Measurements from ENCODE around the gene TLR1.
A peak's percentile ranks its signal among the peaks of the same experiment; 100 is the strongest.
"Not testable (repeated sequence)": the region's sequence is repeated elsewhere in the genome, so short reads cannot be mapped to it uniquely, and the experiment has no call there.

The TLR1 gene

DNA sequence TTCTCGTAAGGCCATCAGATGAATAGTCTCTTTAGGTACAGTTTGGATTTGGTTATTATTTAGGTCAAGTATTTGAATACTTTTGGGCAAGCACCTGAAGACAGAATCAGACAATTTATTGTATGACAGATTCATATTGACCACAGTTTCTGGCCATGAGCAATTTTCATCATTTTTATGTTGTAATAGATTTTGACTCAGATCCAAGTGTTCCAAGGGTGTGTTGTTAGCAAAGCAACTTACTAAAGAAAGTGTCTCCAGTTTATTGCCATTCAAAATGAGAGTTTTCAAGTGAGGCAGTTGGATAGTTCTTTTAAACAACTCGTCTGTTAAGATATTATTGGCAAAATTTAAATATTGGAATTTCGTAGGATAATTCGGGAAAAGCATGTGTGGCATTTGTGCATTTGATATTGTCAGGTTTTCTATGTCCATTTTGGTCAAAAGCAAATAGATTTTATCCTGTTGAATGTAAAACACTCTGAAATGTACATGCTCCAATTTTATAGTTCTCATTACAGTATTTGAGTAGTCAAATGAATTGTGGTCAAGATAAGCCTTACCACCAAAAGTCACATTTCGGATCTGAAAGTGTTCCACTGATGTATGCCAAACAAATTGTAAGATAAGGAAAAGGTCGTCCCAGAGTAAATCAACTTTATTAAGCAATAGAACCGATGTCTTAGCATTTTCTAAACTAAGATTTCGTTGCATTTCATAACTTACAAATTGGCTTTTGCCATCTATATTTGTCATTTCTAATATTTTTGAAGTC lies 30.2 kb downstream of the TLR1 start:
- DNase-seq, result no peak

DNA sequence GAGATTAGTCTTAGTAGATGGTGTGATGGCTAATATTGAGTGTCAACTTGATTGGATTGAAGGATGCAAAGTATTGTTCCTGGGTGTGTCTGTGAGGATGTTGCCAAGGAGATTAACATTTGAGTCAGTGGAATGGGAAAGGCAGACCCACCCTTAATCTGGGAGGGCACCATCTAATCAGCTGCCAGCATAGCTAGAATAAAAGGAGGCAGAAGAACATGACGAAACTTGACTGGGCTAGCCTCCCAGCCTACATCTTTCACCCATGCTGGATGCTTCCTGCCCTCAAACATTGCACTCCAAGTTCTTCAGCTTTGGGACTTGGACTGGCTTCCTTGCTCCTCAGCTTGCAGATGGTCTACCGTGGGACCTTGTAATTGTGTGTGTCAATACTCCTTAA lies 34.3 kb downstream of the TLR1 start:
- DNase-seq, result not testable (repeated sequence)

- no peak for DNase-seq
These were observed 34.7 kb downstream of the TLR1 start for GRCh38 chr4:38769857-38770256.

DNA sequence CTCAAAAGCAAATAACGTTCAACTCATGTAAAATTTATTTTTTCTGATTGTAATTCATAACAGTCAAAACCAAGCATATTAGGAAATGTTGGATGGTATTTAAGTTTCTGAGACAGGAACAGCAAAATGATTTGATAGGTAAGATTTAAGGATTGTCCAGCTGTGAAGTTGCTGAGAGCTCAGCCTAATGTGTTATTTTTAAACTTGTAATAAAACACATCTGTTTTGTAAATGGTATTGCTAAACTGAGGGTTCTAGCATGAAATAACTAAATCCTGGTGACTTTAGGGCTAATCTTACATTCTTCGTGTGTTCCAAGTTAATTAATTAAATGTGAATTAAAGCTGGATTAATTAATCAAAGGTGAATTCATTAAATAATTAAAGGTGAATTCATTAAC lies 35.1 kb downstream of the TLR1 start:
- no peak for DNase-seq

DNA sequence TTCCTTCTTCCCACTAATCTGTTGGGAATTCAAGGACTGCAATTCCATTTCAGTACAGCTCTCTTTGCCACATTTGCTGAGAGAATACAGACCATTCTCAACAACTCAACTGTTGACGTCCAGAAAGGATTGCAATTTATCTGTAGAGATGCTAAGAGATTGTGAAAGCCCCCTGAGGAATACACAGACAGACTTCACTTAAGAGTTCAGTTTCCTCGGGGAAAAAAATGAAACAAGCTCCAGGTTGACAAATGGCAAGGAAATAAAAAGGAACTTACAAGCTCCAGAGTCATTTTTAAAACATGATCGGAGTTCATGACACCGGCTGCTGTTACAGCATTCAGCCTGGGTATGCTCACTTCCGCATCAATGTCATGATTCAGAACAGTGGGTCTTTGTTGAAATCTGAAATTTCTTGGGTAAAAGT lies 35.6 kb downstream of the TLR1 start:
- peak; percentile 45 for DNase-seq

GRCh38 chr4:38766940-38767339 lies 37.7 kb downstream of the TLR1 start:
- not testable (repeated sequence) for DNase-seq

- DNase-seq, result peak; percentile 40
These were observed 39.2 kb downstream of the TLR1 start for GRCh38 chr4:38765382-38765781.

DNA sequence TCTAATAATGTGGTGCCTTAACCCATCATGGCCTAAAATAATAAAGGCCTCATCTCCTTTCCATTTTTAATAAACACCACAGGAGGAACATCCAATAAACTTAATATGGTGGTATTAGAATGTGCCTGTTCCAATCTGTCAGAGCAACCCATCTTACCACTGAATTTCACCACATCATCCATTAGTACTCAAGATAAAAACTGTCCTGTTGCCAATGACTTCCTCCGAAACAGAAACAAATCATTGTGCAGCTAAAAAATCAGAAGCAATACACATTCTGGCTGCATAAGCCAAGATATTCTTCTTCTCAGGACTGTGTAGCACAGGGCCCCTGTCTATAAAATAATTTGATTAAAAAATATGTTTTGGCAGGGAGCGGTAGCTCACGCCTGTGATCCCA lies 40.3 kb downstream of the TLR1 start:
- DNase-seq, result no peak

- no peak for DNase-seq
These were observed 42.0 kb downstream of the TLR1 start for GRCh38 chr4:38762560-38762959.

GRCh38 chr4:38759790-38760122 lies 44.8 kb downstream of the TLR1 start:
- DNase-seq, result no peak

- DNase-seq, result peak; percentile 72
These were observed 45.3 kb downstream of the TLR1 start for GRCh38 chr4:38759113-38759789.

DNA sequence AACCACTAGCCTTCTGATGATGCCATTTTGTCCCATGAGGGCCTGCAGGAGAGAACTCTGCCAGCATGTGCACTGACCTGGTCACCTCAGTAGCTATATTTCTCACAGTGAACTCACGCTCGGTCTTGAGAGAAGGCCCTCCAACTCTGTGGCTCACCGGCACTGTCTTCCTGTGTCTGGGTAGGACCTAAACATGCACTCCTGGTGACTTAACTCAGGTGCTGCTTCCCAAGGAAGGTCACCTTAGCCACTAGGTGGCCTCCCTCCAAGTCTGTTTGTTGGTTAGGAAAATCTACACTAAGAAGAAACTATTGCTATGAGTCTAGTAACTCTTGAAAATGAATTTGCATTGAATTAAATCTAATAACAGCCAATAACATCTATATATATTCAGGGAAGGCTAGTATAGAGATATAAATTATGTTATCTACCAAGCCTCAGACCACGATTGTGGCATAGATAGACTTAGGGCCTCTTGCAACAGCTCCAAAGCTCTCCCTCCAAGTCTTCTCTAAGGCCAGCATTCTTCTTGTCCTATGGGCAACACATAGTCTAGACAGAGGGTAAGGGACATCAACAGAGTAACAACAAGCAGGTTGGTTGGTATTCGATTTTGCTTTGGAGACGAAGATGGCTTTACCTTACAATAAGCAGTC lies 46.5 kb downstream of the TLR1 start:
- DNase-seq, result no peak

DNA sequence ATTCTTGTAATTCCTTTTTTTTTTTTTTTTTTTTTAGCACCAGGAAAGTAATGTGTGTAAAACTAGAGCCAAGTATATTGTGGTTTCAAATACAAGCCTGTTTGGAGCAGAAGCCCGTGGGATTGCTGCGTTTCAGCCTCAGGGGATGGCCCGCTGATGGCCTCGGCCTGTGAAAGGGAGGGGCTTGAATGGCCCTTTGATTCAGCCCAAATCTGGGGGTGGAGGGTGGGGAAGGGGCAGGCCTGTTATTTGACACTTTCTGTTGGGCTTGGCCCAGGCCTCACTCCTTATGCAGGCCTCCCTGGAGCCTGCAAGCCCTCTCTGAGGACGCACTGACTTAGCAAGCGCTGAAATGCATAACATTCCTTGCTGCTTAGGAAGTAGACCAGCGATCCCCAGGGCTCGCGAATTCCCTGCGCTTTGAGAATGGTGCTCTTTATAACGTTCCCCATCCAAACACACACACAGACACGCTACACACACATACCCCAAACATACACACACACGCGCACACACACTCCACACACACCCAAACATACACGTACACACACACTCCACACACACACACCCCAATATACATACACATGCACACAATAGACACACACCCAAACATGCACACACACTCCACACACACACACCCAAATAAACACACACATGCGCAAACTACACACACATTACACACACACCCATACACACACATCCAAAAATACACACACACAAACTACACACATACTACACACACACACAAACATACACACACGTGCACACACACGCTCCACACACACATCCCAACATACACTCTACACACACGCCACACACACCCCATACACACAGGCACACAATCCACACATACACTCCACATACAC lies 51.4 kb downstream of the TLR1 start:
- peak; percentile 100 for DNase-seq

- DNase-seq, result peak; percentile 55
These were observed 52.1 kb downstream of the TLR1 start for GRCh38 chr4:38752372-38752940.

GRCh38 chr4:38751341-38752010 lies 53.1 kb downstream of the TLR1 start:
- no peak for DNase-seq

DNA sequence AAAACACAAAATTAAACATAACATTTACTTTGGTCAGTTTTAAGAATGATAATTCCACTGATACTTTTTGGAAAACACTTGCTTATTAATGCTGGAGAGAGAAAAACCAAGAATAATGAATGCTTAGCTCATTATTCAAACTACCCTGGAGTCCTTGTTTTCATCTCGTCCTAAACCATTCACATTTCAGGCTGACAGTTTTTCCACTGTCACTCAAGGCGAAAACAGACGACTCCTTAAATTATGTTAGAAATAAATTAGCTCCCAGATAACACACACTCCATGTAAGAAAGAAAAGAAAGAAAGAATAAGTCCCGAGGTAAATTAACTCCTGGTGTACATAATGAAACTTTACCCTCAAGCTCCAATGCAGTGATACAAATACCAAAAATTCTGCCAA lies 55.3 kb downstream of the TLR1 start:
- no peak for DNase-seq

DNA sequence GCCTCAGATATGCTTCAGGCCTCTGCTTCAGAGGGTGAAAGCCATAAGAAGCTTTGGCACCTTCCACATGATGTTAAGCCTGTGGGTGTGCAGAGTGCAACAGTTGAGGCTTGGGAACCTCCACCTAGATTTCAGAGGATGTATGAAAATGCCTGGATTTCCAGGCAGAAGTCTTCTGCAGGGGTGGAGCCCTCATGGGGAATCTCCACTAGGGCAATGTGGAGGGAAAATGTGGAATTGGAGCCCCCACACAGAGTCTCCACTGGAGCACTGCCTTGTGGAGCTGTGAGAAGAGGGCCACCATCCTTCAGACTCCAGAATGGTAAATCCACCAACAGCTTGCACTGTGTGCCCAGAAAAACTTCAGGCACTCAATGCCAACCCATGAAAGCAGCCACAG lies 57.0 kb downstream of the TLR1 start:
- no peak for DNase-seq

All from fibroblast of skin of scalp (primary cell).